A549 (cell line): ENCODE measurements around the gene IQSEC3. TPM values are rescaled to one million over a fixed set of nuclear protein-coding genes. Genes with fewer than 3 reads are reported as not detected.

ENCODE experiments used
- ATAC-seq, 2 experiments: fragments of 200-7000 bp in 1 of 2; fragments of >200 bp in 1 of 2; cut with Nextera tagmentation in 1 of 2; cut with Tn5 transposase in 1 of 2; 3 replicates each; pipeline versions ENCODE4 v1.8.0 to v1.9.1; 2018 to 2020; ENCODE audit warnings: mild to moderate bottlenecking in 1 of 2, moderate library complexity in 1 of 2
- CTCF ChIA-PET: fragments of 300-600 bp; sonication (Branson Sonifier 250); formaldehyde crosslinking; extraction: SDS; loops from one replicate; lab custom pipeline; 2021; ENCODE audit warnings: antibody characterized with exemption, inconsistent platforms; lab: Yijun Ruan, JAX
- POLR2A ChIA-PET: fragments of 350-600 bp; formaldehyde crosslinking; extraction: SDS; loops from one replicate; lab custom pipeline; 2021; ENCODE audit warnings: antibody characterized with exemption, inconsistent platforms; lab: Yijun Ruan, JAX
- DNase-seq, 2 experiments: peaks; one replicate each; pipeline versions ENCODE4 v3.0.0 to v3.0.0-alpha.2; 2011 to 2016; ENCODE audit warnings: low read depth in 1 of 2, low spot score in 1 of 2
- FAIRE-seq: peaks from 2 replicates; lab custom pipeline; 2011; peaks lifted over from hg19 to GRCh38; lab: Jason Lieb, UNC
- H3K27ac ChIP-seq, 2 experiments: fragments of >200 bp; sonication (Bioruptor Twin); formaldehyde crosslinking; 3 replicates each; pipeline ENCODE4 v1.5.1; 2016 to 2017
- H3K4me1 ChIP-seq: fragments of >200 bp; sonication (Bioruptor Twin); formaldehyde crosslinking; 3 replicates; pipeline ENCODE4 v1.6.1; 2016
- H3K4me2 ChIP-seq: fragments of >200 bp; sonication (Bioruptor Twin); formaldehyde crosslinking; 3 replicates; pipeline ENCODE4 v1.6.1; 2016
- H3K4me3 ChIP-seq: fragments of >200 bp; sonication (Bioruptor Twin); formaldehyde crosslinking; 3 replicates; pipeline ENCODE4 v1.5.1; 2016
- H3K9me3 ChIP-seq: fragments of >200 bp; sonication (Bioruptor Twin); formaldehyde crosslinking; 3 replicates; pipeline ENCODE4 v1.6.1; 2016
- ATOH8 ChIP-seq: fragments of 250-450 bp; sonication (Bioruptor Pico); IDR thresholded peaks from 2 replicates; pipeline ENCODE4 v1.5.0; 2020; ENCODE audit warnings: low read depth, mild to moderate bottlenecking, moderate library complexity
- BHLHE40 ChIP-seq: IDR thresholded peaks from 2 replicates; pipeline ENCODE4 v1.6.1; 2012; ENCODE audit warnings: low read depth, low read length, inconsistent platforms
- CEBPB ChIP-seq, 2 experiments: fragments of >200 bp in 1 of 2; sonication (Bioruptor Twin) in 1 of 2; formaldehyde crosslinking in 1 of 2; IDR thresholded peaks; 2 replicates each; pipeline ENCODE4 v1.6.1; 2012 to 2016
- CHD4 ChIP-seq: fragments of 200-600 bp; sonication (generic); IDR thresholded peaks from 2 replicates; pipeline ENCODE4 v1.6.1; 2016; ENCODE audit warnings: antibody characterized with exemption, mild to moderate bottlenecking, borderline replicate concordance
- CTCF ChIP-seq: fragments of >200 bp; sonication (Bioruptor Twin); formaldehyde crosslinking; IDR thresholded peaks from 3 replicates; pipeline ENCODE4 v1.5.1; 2016
- EHF ChIP-seq: fragments of 250-450 bp; sonication (Bioruptor Pico); IDR thresholded peaks from 2 replicates; pipeline ENCODE4 v1.5.0; 2020; ENCODE audit warnings: mild to moderate bottlenecking
- EHMT2 ChIP-seq: fragments of 200-600 bp; sonication (generic); IDR thresholded peaks from 2 replicates; pipeline ENCODE4 v1.6.1; 2016; ENCODE audit warnings: antibody characterized with exemption, low read depth, mild to moderate bottlenecking, moderate library complexity
- EP300 ChIP-seq, 2 experiments: fragments of >200 bp; sonication (Bioruptor Twin); formaldehyde crosslinking; IDR thresholded peaks; 2 replicates in 1 of 2; 3 replicates in 1 of 2; pipeline ENCODE4 v1.6.1; 2016 to 2017
- FOSB ChIP-seq: fragments of 250-450 bp; sonication (Bioruptor Pico); IDR thresholded peaks from 2 replicates; pipeline ENCODE4 v1.5.0; 2020; ENCODE audit warnings: mild to moderate bottlenecking, moderate library complexity
- FOSL2 ChIP-seq, 2 experiments: fragments of 450-650 bp in 1 of 2; fragments of >200 bp in 1 of 2; sonication (Bioruptor Twin) in 1 of 2; formaldehyde crosslinking; IDR thresholded peaks; 2 replicates each; pipeline versions ENCODE4 v1.5.0 to v1.6.1; 2016 to 2020; ENCODE audit warnings: mild to moderate bottlenecking in 1 of 2, moderate library complexity in 1 of 2
- GATA3 ChIP-seq: IDR thresholded peaks from 2 replicates; pipeline ENCODE4 v1.6.1; 2012; ENCODE audit warnings: borderline replicate concordance
- HDAC2 ChIP-seq: fragments of 200-600 bp; sonication (generic); IDR thresholded peaks from 2 replicates; pipeline ENCODE4 v1.6.1; 2016
- HMGXB4 ChIP-seq: fragments of 250-450 bp; sonication (Bioruptor Pico); IDR thresholded peaks from 2 replicates; pipeline ENCODE4 v1.5.0; 2021; ENCODE audit warnings: mild to moderate bottlenecking, moderate library complexity, borderline replicate concordance
- KDM1A ChIP-seq: fragments of 200-600 bp; sonication (generic); IDR thresholded peaks from 2 replicates; pipeline ENCODE4 v1.6.1; 2016; ENCODE audit warnings: low read depth, mild to moderate bottlenecking
- MAFK ChIP-seq: fragments of 450-650 bp; IDR thresholded peaks from 2 replicates; pipeline ENCODE4 v1.6.1; 2014; ENCODE audit not compliant: partially characterized antibody
- MYC ChIP-seq: IDR thresholded peaks from 2 replicates; pipeline ENCODE4 v1.6.1; 2012; ENCODE audit warnings: mild to moderate bottlenecking, inconsistent platforms, low read length, improper control_type of control experiment, borderline replicate concordance
- NFE2L2 ChIP-seq: fragments of 150-350 bp; conservative IDR thresholded peaks from 2 replicates; pipeline ENCODE4 v1.6.1; 2014; ENCODE audit warnings: low read length
- PHF8 ChIP-seq: fragments of 200-600 bp; sonication (generic); IDR thresholded peaks from 2 replicates; pipeline ENCODE4 v1.6.1; 2016; ENCODE audit warnings: low read depth, mild to moderate bottlenecking, antibody characterized with exemption, moderate library complexity, borderline replicate concordance
- POLR2A ChIP-seq: IDR thresholded peaks from 2 replicates; pipeline ENCODE4 v1.6.1; 2012; ENCODE audit warnings: mild to moderate bottlenecking, low read length
- POLR2AphosphoS2 ChIP-seq: conservative IDR thresholded peaks from 2 replicates; pipeline ENCODE4 v1.6.1; 2012; ENCODE audit warnings: low read length, improper control_type of control experiment, inconsistent platforms
- RAD21 ChIP-seq, 2 experiments: fragments of >200 bp in 1 of 2; sonication (Bioruptor Twin) in 1 of 2; formaldehyde crosslinking in 1 of 2; IDR thresholded peaks in 1 of 2; conservative IDR thresholded peaks in 1 of 2; 2 replicates in 1 of 2; 3 replicates in 1 of 2; pipeline ENCODE4 v1.6.1; 2012 to 2018; ENCODE audit warnings: inconsistent platforms in 1 of 2
- RFX5 ChIP-seq: fragments of 450-650 bp; IDR thresholded peaks from 2 replicates; pipeline ENCODE4 v1.7.1; 2014; ENCODE audit warnings: antibody characterized with exemption, mild to moderate bottlenecking, moderate library complexity
- ZC3H11A ChIP-seq: fragments of 450-650 bp; IDR thresholded peaks from 2 replicates; pipeline ENCODE4 v1.6.1; 2014; ENCODE audit warnings: antibody characterized with exemption, mild to moderate bottlenecking
- ZFP36 ChIP-seq: fragments of 450-650 bp; IDR thresholded peaks from 2 replicates; pipeline ENCODE4 v1.6.1; 2014; ENCODE audit warnings: borderline replicate concordance; ENCODE audit not compliant: partially characterized antibody
- WGBS: methylation state at CpG from one replicate; pipeline ENCODE4 v1.1.6; 2017; ENCODE audit errors: missing lambda C conversion rate; 5-methylcytosine and 5-hydroxymethylcytosine counted together
- polyA plus RNA-seq, 4 experiments: library from polyadenylated mRNA; depleted of rRNA in 3 of 4; stranded (reverse); fragments of >200 nt; fragmentation: RNase III in 1 of 4; extraction: RNeasy Plus Mini Kit Qiagen cat#74134 plus additional on column Dnase treatment in 1 of 4; gene quantifications; 2 replicates in 3 of 4; 3 replicates in 1 of 4; pipeline ENCODE4 v1.2.3, GENCODE V29; 2011 to 2017

Gene IQSEC3
- polyA plus RNA-seq, 2 of the 4 experiments (the other 2 are of a cell fraction), result not detected

DNA sequence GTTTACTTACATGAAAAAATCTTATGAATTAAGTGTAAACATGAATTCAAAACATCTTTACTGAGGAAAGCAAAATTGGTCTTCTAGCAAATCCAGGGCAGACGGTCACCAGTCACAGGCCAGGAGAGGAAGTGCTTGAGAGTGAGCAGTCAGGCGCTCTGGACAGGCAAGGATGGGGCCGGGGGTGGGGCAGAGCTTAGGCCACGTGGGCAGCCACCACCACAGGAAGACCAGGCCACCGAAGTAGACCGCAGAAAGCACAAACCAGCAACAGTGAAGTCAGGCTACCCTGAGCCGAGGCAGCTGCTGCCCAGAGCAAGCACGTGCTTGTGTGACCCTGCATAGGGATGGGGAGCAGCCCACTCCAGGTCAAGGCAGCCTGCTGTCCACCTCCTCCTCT is 113.9 kb downstream of the IQSEC3 start:
- Histone ChIP-seq H3K9me3 (no peaks in the 10 kb centered on the region), H3K4me3 (no peak overlapping the region), H3K27ac (no peak overlapping the region), H3K4me2 (no peak overlapping the region), H3K4me1 (peaks cover 35% of the 10 kb centered on the region)
- DNase-seq (no peak), FAIRE-seq (no peak)
- CTCF ChIA-PET, result interaction anchor here (3.4 kb wide), 1 partner anchor 9 kb away, joined by 24 read pairs; no protein-coding TSS in a partner anchor
- POLR2A ChIA-PET, result no interaction called here
- WGBS, result 79% methylated on average over 8 of the region's 8 CpGs
- TF ChIP-seq MYC (no peak), HMGXB4 (CRISPR knock-in tag) (no peak), ZFP36 (no peak), CTCF (no peak), RFX5 (no peak), MAFK (no peak), EP300 (IDR thresholded peaks at IDR 0.05) (no peak), POLR2AphosphoS2 (no peak), GATA3 (no peak), EHMT2 (no peak), RAD21 (conservative IDR thresholded peaks at IDR 0.05 in 1 of 2, IDR thresholded peaks at IDR 0.05 in 1 of 2) (no peak), KDM1A (no peak), ZC3H11A (no peak), NFE2L2 (no peak), ATOH8 (CRISPR knock-in tag) (no peak), BHLHE40 (no peak), CEBPB (IDR thresholded peaks at IDR 0.05) (no peak), HDAC2 (no peak)
- TF ChIP-seq, all 56 proteins: peak for 0
- no peak for ATAC-seq

- ATAC-seq (no peak), FAIRE-seq (no peak), DNase-seq (no peak)
- Histone ChIP-seq H3K4me3 (no peak overlapping the region), H3K4me1 (peaks cover 28% of the 10 kb centered on the region), H3K4me2 (peak overlapping the region; percentile 28; the same call in 1 of the 3 replicates), H3K9me3 (no peaks in the 10 kb centered on the region), H3K27ac (peak overlapping the region in 1 of 2 experiments; percentile 64; a peak in 2 of 6 replicates)
- 88% methylated on average over 16 of the region's 17 CpGs for WGBS
- ChIA-PET CTCF (no interaction called here), POLR2A (no interaction called here)
- TF ChIP-seq CHD4, result no peak
- TF ChIP-seq KDM1A, result no peak
- TF ChIP-seq FOSL2 (IDR thresholded peaks at IDR 0.05), result no peak
- TF ChIP-seq FOSL2 (CRISPR knock-in tag; IDR thresholded peaks at IDR 0.05), result no peak
- TF ChIP-seq EHF, result no peak
- no peak for TF ChIP-seq POLR2A
- TF ChIP-seq FOSB, result no peak
- no peak for TF ChIP-seq ATOH8 (CRISPR knock-in tag)
- no peak for TF ChIP-seq PHF8
These were observed 115.4 kb downstream of the IQSEC3 start for GRCh38 chr12:181921-182320.
